ENCODE results near the gene CECR2. TPM values are rescaled to one million over a fixed set of nuclear protein-coding genes. Genes with fewer than 3 reads are reported as not detected.

The CECR2 gene
- total RNA-seq, 1 donor from 2014 or later, result 2.8 TPM

Small RNA genes lying within 50 kb of the gene (small RNA-seq; reads per million reads assigned to genes)
- not detected for gene CECR9 (ENCODE audit: low replicate concordance)
- not detected for gene RN7SL843P (ENCODE audit: low replicate concordance)

Other genes with a start within 250 kb of the CECR2 start
- gene TMEM121B, start 248.1 kb upstream of the CECR2 start, total RNA-seq, result 0.39 TPM
- gene HDHD5, start 210.2 kb upstream of the CECR2 start, total RNA-seq, result 21.4 TPM
- 6.5 TPM for gene ADA2, start 150.0 kb upstream of the CECR2 start, total RNA-seq
- 0.20 TPM for gene SLC25A18, start 194.0 kb downstream of the CECR2 start, total RNA-seq